ENCODE measurements around the gene SMYD3.

- TF ChIP-seq, protein P1, sequence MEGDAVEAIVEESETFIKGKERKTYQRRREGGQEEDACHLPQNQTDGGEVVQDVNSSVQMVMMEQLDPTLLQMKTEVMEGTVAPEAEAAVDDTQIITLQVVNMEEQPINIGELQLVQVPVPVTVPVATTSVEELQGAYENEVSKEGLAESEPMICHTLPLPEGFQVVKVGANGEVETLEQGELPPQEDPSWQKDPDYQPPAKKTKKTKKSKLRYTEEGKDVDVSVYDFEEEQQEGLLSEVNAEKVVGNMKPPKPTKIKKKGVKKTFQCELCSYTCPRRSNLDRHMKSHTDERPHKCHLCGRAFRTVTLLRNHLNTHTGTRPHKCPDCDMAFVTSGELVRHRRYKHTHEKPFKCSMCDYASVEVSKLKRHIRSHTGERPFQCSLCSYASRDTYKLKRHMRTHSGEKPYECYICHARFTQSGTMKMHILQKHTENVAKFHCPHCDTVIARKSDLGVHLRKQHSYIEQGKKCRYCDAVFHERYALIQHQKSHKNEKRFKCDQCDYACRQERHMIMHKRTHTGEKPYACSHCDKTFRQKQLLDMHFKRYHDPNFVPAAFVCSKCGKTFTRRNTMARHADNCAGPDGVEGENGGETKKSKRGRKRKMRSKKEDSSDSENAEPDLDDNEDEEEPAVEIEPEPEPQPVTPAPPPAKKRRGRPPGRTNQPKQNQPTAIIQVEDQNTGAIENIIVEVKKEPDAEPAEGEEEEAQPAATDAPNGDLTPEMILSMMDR (IDR thresholded peaks at IDR 0.05; ENCODE audit: low read length) = no peak
- no peak for TF ChIP-seq EZH2 (optimal IDR thresholded peaks at IDR 0.05; ENCODE audit: low read depth, low read length)
Observed at GRCh38 chr1:245915841-245916240, 591.2 kb downstream of the SMYD3 start.
